ENCODE data around the gene SEH1L.

DNA sequence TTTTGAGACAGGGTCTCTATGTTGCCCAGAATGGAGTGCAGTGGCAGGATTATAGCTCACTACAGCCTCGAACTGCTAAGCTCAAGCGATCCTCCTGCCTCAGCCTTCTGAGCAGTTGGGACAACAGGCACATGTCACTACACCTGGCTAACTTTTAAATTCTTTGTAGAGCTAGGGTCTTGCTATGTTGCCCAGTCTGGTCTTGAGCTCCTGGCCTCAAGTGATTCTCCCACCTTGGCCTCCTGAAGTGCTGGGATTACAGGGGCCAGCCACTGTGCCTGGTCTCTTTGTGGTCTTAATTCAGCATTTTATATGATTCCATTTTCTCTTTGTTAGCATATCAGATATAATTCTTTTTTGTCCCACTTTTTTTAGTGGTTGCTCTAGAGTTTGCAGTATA, 77.4 kb downstream of the SEH1L start:
- TF ChIP-seq, protein P1, sequence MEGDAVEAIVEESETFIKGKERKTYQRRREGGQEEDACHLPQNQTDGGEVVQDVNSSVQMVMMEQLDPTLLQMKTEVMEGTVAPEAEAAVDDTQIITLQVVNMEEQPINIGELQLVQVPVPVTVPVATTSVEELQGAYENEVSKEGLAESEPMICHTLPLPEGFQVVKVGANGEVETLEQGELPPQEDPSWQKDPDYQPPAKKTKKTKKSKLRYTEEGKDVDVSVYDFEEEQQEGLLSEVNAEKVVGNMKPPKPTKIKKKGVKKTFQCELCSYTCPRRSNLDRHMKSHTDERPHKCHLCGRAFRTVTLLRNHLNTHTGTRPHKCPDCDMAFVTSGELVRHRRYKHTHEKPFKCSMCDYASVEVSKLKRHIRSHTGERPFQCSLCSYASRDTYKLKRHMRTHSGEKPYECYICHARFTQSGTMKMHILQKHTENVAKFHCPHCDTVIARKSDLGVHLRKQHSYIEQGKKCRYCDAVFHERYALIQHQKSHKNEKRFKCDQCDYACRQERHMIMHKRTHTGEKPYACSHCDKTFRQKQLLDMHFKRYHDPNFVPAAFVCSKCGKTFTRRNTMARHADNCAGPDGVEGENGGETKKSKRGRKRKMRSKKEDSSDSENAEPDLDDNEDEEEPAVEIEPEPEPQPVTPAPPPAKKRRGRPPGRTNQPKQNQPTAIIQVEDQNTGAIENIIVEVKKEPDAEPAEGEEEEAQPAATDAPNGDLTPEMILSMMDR (IDR thresholded peaks at IDR 0.05; ENCODE audit: poor library complexity, severe bottlenecking): no peak
- TF ChIP-seq SMC3 (conservative IDR thresholded peaks at IDR 0.05; ENCODE audit: poor library complexity) (no peak), POLR2AphosphoS5 (IDR thresholded peaks at IDR 0.05) (no peak), MXI1 (conservative IDR thresholded peaks at IDR 0.05; ENCODE audit: poor library complexity, severe bottlenecking) (no peak), RAD21 (conservative IDR thresholded peaks at IDR 0.05) (no peak), TAF1 (IDR thresholded peaks at IDR 0.05; ENCODE audit: low read depth) (no peak), EP300 (conservative IDR thresholded peaks at IDR 0.05; ENCODE audit: poor library complexity, severe bottlenecking) (no peak)
- TF ChIP-seq, protein P2, sequence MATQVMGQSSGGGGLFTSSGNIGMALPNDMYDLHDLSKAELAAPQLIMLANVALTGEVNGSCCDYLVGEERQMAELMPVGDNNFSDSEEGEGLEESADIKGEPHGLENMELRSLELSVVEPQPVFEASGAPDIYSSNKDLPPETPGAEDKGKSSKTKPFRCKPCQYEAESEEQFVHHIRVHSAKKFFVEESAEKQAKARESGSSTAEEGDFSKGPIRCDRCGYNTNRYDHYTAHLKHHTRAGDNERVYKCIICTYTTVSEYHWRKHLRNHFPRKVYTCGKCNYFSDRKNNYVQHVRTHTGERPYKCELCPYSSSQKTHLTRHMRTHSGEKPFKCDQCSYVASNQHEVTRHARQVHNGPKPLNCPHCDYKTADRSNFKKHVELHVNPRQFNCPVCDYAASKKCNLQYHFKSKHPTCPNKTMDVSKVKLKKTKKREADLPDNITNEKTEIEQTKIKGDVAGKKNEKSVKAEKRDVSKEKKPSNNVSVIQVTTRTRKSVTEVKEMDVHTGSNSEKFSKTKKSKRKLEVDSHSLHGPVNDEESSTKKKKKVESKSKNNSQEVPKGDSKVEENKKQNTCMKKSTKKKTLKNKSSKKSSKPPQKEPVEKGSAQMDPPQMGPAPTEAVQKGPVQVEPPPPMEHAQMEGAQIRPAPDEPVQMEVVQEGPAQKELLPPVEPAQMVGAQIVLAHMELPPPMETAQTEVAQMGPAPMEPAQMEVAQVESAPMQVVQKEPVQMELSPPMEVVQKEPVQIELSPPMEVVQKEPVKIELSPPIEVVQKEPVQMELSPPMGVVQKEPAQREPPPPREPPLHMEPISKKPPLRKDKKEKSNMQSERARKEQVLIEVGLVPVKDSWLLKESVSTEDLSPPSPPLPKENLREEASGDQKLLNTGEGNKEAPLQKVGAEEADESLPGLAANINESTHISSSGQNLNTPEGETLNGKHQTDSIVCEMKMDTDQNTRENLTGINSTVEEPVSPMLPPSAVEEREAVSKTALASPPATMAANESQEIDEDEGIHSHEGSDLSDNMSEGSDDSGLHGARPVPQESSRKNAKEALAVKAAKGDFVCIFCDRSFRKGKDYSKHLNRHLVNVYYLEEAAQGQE (IDR thresholded peaks at IDR 0.05; ENCODE audit: borderline replicate concordance): no peak

Measured in neural cell (in vitro differentiated cells).